Endometrial microvascular endothelial cells (primary cell): Measurements from ENCODE around the gene PLSCR4. TPM values are rescaled to one million over a fixed set of nuclear protein-coding genes. Genes with fewer than 3 reads are reported as not detected.
"Not testable (repeated sequence)": the region's sequence is repeated elsewhere in the genome, so short reads cannot be mapped to it uniquely, and the experiment has no call there.

ENCODE experiments used
- in situ Hi-C: cut with HindIII; loops from 2 replicates; pipeline ENCODE4 v1.10.0; 2017; ENCODE audit warnings: low sequenced_read_pairs, low pct_unique_long_range_greater_than_20kb; ENCODE audit errors: inconsistent ontology term
- total RNA-seq: library from RNA; depleted of rRNA; stranded (reverse); fragments of >200 nt; gene quantifications from one replicate; pipeline ENCODE4 v1.2.3, GENCODE V29; 2015; ENCODE audit errors: inconsistent ontology term

PLSCR4 gene
- total RNA-seq, result 32.3 TPM

- in situ Hi-C loops, result no loop called here
These were observed at the start of gene PLSCR4 for GRCh38 chr3:146250449-146251382. Gene PLSCR4, minus strand, starts transcription at chr3:146251105. Its CDS starts 29,034 bp downstream, at chr3:146222071.

GRCh38 chr3:146293401-146293800 is 42.5 kb upstream of the PLSCR4 start:
- in situ Hi-C loops, result not testable (repeated sequence)

- in situ Hi-C loops, result no loop called here
These were observed 33.0 kb upstream of the PLSCR4 start for GRCh38 chr3:146283781-146284445.

GRCh38 chr3:146280864-146281263 is 30.0 kb upstream of the PLSCR4 start:
- in situ Hi-C loops, result no loop called here

GRCh38 chr3:146279951-146280350 is 29.0 kb upstream of the PLSCR4 start:
- in situ Hi-C loops, result no loop called here

- in situ Hi-C loops, result no loop called here
These were observed 28.1 kb upstream of the PLSCR4 start for GRCh38 chr3:146279013-146279412.

- in situ Hi-C loops, result no loop called here
These were observed 27.2 kb upstream of the PLSCR4 start for GRCh38 chr3:146277953-146278631.

GRCh38 chr3:146275476-146275875 is 24.6 kb upstream of the PLSCR4 start:
- in situ Hi-C loops, result no loop called here

- in situ Hi-C loops, result no loop called here
These were observed 23.9 kb upstream of the PLSCR4 start for GRCh38 chr3:146274833-146275232.

GRCh38 chr3:146273721-146274407 is 23.0 kb upstream of the PLSCR4 start:
- in situ Hi-C loops, result no loop called here

GRCh38 chr3:146271180-146271579 is 20.3 kb upstream of the PLSCR4 start:
- in situ Hi-C loops, result no loop called here

GRCh38 chr3:146269271-146269670 is 18.4 kb upstream of the PLSCR4 start:
- in situ Hi-C loops, result no loop called here

GRCh38 chr3:146268535-146269219 is 17.8 kb upstream of the PLSCR4 start:
- in situ Hi-C loops, result no loop called here

GRCh38 chr3:146265720-146266119 is 14.8 kb upstream of the PLSCR4 start:
- in situ Hi-C loops, result no loop called here

- in situ Hi-C loops, result no loop called here
These were observed 11.6 kb upstream of the PLSCR4 start for GRCh38 chr3:146262371-146263110.

- in situ Hi-C loops, result no loop called here
These were observed 9.1 kb upstream of the PLSCR4 start for GRCh38 chr3:146259880-146260589.

GRCh38 chr3:146256851-146257486 is 6.1 kb upstream of the PLSCR4 start:
- in situ Hi-C loops, result no loop called here
